ENCODE results near the gene ITSN2. TPM values are rescaled to one million over a fixed set of nuclear protein-coding genes. Genes with fewer than 3 reads are reported as not detected.

The ITSN2 gene
- total RNA-seq, 2 donors from 2014 or later = 32.9 to 61.0 TPM

DNA sequence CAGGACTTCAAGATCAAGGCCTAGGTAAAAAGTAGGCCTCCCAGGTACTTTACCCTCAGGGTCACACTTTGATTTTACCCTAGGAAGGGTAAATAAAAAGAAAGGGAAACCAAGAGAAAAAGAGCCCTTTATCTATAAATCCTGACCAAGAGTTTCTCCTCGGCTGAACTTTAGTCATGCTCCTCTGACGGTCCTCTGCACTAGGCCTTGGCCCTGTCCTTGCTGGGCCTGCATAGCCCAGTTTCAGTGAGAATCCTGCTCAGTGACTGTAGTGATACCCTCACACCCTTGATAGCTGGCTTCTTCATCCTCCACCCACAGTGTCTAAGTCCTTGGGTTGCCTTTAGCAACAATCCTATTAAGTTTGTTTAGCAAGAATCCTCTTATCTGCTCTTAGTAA lies 20.5 kb upstream of the ITSN2 start:
- Histone ChIP-seq H3K27me3 (no peaks in the 10 kb centered on the region), H3K4me1 (peaks cover 12% of the 10 kb centered on the region), H3K9me3 (no peaks in the 10 kb centered on the region), H3K27ac (peak overlapping the region in 3 of 4 donors; percentile 29 to 44 (median 38)), H3K36me3 (replicated peaks in 1 of 2; ENCODE audit: insufficient read depth in 1 of 2, low read depth in 2 of 2) (no peaks in the 10 kb centered on the region), H3K4me3 (no peak overlapping the region)
- no peak for TF ChIP-seq CTCF (IDR thresholded peaks at IDR 0.05)
- TF ChIP-seq POLR2A (IDR thresholded peaks at IDR 0.05) = no peak
- ATAC-seq (peak; percentile 38), DNase-seq (peak in 1 of 4 donors; percentile 15)
- WGBS, 2 donors = 28 to 34% methylated on average over 2 of the region's 2 CpGs
- intact Hi-C loops (cut with DNase I) = loop anchor here (10.0 kb wide), 1 partner anchor 146 kb away; no protein-coding TSS in a partner anchor

DNA sequence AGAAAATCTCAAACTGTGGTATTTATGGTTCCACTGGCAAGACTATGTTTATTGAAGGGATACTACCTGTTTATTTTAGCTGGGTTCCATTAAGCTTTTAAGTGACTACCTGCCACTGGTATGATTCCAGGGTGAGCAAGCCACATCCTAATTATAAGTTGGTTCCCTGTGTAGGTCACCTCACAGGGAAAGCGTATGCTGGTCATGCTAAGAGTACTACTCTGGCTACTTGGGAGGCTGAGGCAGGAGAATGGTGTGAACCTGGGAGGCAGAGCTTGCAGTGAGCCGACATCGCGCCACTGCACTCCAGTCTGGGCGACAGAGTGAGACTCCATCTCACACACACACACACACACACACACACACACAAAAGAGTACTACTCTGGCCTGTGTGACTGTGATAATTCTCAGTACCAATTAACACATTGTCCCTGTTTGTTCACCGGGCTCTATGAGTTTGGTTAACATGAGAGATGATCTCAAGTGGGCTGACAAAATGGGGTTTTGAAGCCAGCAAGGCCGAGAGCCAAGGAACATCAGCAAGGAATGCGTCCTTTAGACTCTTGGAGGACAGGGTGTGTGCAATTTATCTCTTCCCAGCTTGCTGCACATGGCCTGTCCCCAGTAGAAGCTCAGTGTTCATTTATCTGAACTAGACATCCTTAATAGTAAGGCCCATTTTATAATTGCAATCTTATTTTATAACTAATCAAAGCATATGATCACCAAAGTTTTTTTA lies 15.2 kb upstream of the ITSN2 start:
- no peak overlapping the region for H3K27ac ChIP-seq
- H3K4me3 ChIP-seq = no peak overlapping the region
- H3K36me3 ChIP-seq (replicated peaks in 1 of 2; ENCODE audit: insufficient read depth in 1 of 2, low read depth in 2 of 2) = no peaks in the 10 kb centered on the region
- H3K9me3 ChIP-seq = no peaks in the 10 kb centered on the region
- WGBS, 2 donors = 71 to 80% methylated on average over 4 to 6 of the region's 8 CpGs
- intact Hi-C loops (cut with DNase I) = no loop called here
- no peak for DNase-seq
- H3K27me3 ChIP-seq = no peaks in the 10 kb centered on the region
- TF ChIP-seq POLR2A (IDR thresholded peaks at IDR 0.05) (no peak), CTCF (IDR thresholded peaks at IDR 0.05) (no peak)
- peaks cover under 1% of the 10 kb centered on the region for H3K4me1 ChIP-seq
- ATAC-seq = no peak

DNA sequence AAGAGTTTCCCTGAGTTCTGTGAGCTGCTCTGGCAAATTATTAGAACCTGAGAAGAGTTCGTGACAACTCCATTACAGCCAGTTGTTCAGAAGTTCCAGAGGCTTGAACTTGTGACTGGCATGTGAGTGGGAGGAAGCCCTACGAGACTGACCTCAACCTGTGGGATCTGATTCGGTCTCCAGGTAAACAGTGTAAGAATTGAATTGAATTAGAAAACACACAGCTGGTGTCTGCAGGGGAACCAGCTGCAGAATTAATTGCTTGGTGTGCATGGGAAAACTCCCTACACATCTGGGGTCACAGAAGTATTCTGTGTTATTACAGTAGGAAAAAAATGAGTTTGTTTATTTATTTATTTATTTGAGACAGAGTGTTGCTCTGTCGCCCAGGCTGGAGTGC lies 14.0 kb upstream of the ITSN2 start:
- H3K27ac ChIP-seq = no peak overlapping the region
- intact Hi-C loops (cut with DNase I) = no loop called here
- H3K36me3 ChIP-seq (replicated peaks in 1 of 2; ENCODE audit: insufficient read depth in 1 of 2, low read depth in 2 of 2) = no peaks in the 10 kb centered on the region
- H3K4me1 ChIP-seq = no peaks in the 10 kb centered on the region
- DNase-seq (no peak), ATAC-seq (no peak)
- TF ChIP-seq CTCF (IDR thresholded peaks at IDR 0.05) = no peak
- TF ChIP-seq POLR2A (IDR thresholded peaks at IDR 0.05) = no peak
- H3K4me3 ChIP-seq = no peak overlapping the region
- H3K9me3 ChIP-seq = no peaks in the 10 kb centered on the region
- H3K27me3 ChIP-seq = no peaks in the 10 kb centered on the region
- 47 to 56% methylated on average over 3 to 4 of the region's 4 CpGs for WGBS, 2 donors

- Histone ChIP-seq H3K4me3 (no peak overlapping the region), H3K36me3 (replicated peaks in 1 of 2; ENCODE audit: insufficient read depth in 1 of 2, low read depth in 2 of 2) (no peaks in the 10 kb centered on the region), H3K27me3 (no peaks in the 10 kb centered on the region), H3K9me3 (no peaks in the 10 kb centered on the region), H3K4me1 (no peaks in the 10 kb centered on the region), H3K27ac (no peak overlapping the region)
- no peak for TF ChIP-seq POLR2A (IDR thresholded peaks at IDR 0.05)
- TF ChIP-seq CTCF (IDR thresholded peaks at IDR 0.05) = no peak
- DNase-seq = no peak
- intact Hi-C loops (cut with DNase I) = no loop called here
- no peak for ATAC-seq
- WGBS, 2 donors = 80 to 83% methylated on average over 7 of the region's 7 CpGs
Observed at GRCh38 chr2:24372033-24372432, 11.7 kb upstream of the ITSN2 start.

DNA sequence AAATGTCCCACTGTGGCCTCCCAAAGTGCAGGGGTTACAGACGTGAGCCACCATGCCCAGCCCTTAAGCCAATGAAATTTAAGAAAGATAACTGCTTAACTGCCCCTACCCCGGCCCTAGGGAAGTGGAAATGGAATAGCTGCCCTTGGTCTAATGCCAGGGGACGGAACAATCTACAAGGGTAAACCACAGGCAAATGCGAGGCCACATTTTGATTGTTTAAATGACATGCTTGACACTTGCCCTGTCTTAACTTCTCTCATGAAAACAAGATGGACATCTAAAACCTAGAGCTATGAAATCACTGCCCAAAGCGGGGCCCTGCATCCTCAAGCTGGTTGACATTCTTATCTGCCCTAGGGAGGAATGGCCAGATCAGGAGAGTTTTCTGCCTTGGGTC lies 5.5 kb upstream of the ITSN2 start:
- no peak for DNase-seq
- H3K27ac ChIP-seq = peak overlapping the region in 3 of 4 donors; percentile 68 to 83 (median 74)
- TF ChIP-seq CTCF (IDR thresholded peaks at IDR 0.05) = no peak
- no peak for TF ChIP-seq POLR2A (IDR thresholded peaks at IDR 0.05)

More for the DNA sequence above, 5.5 kb upstream of the ITSN2 start:
- Histone ChIP-seq H3K4me1 (peaks cover 29% of the 10 kb centered on the region), H3K36me3 (replicated peaks in 1 of 2; ENCODE audit: insufficient read depth in 1 of 2, low read depth in 2 of 2) (no peaks in the 10 kb centered on the region), H3K4me3 (no peak overlapping the region), H3K9me3 (no peaks in the 10 kb centered on the region), H3K27me3 (no peaks in the 10 kb centered on the region)
- intact Hi-C loops (cut with DNase I) = no loop called here
- ATAC-seq = no peak
- WGBS, 2 donors = 12 to 18% methylated on average over 4 to 5 of the region's 5 CpGs

All from body of pancreas (tissue), 4 donors.